CD1c-positive myeloid dendritic cell (primary cell): Measurements from ENCODE around the gene APLP1.
"Not testable (repeated sequence)": the region's sequence is repeated elsewhere in the genome, so short reads cannot be mapped to it uniquely, and the experiment has no call there.

Experiments
- DNase-seq: peaks from one replicate; pipeline ENCODE4 v3.0.0-alpha.2; 2016; ENCODE audit errors: extremely low spot score

APLP1 gene

DNA sequence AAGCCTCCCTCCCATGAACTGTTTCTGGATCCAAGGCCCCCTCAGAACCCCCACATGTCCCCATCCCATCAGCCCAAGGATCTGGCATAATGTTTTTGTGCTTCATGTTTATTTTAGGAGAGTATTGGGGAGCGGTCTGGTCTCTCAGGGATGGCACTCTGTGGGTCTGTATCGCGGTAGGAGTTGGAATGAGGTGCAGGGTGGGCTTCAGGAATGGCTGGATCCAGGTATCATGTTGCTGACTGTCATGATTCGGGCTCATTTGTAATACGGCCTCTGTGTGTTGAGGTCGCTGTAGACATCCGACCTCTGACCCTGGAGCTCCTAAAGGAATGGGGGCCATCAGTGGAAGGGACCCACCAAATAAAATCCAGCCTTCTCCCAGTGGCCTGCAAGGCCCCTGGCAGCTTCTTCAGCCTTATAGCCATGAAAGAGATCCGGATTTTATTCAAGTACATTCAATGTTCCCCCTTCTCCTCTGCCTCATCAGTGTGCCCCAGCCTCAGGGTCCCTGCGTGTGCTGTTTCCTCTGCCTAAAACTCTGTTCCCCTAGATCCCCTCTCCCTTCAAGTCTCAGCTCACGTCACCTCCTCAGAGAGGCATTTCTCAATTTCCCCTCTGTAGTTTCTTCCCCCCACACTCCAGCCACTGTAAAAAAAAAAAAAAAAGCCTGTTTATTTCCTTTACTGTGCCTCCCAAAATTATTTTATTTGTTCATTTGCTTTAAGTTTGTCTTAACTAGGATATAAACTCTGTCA lies 36.1 kb downstream of the APLP1 start:
- DNase-seq, result peak; percentile 81

DNA sequence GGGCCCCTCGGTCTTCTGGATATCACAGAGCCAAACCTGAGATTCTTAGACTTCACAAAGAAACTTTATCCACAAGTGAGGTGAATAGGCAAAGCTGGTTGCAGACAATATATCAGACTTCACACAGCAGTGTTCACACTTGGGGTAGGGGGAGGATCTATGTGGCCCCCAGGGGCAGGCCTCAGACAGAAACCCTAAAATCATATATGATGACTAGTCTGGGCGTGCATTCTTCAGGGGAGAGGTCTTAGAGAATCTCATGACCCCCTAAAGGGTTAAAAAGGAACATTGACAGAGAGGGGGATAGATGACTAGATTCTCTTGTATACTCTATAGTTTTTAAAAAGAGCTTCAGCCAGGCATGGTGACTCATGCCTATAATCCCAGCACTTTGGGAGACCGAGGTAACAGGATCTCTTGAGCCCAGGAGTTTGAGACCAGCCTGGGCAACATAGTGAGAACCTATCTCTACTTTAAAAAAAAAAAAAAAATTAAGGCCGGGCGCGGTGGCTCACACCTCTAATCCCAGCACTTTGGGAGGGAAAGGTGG lies 36.9 kb downstream of the APLP1 start:
- peak; percentile 15 for DNase-seq

DNA sequence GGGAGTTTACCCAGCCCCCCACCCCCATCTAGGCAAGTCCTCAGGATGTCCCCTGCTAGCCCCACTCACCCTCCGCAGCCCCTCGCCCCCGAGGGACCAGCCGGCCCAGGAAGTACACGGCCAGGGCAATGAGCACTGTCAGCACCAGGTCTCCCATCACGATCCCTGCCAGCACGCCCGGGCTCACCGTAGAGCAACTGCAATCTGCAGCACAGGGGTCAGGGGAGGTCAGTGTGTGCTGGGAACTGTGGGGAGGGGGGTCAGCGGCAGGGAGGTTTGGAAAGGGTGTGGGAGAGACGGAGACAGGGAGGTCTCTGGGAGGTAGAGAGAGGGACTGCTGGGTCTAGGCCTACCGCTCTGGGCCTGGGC lies 39.0 kb downstream of the APLP1 start:
- DNase-seq, result no peak

DNA sequence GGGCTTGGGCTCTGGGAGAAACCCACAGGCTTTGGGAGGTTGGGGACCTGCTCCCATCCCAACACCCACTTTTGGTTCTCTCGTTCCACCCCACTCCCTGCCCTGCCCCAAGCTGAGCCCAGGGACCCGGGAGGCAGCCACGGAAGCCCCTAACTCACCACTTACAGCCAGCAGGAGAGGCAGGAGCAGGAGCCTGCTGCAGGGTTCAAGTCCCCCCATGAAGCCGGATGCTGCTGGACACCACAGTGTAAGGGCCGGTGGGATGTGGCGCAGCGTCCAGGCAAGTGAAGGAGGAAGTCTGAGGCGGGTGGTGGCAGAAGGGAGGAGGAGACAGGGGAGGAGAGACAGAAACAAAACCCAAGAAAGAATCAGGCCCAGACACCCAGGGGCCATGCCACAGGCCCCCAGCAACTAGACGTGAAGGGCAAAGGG lies 39.7 kb downstream of the APLP1 start, which contains the start of gene TYROBP:
Gene TYROBP (minus strand): TSS at position 286 of the 432 bp plus-strand sequence. CDS start 67 bp downstream, at position 219.
- peak; percentile 52 for DNase-seq

DNA sequence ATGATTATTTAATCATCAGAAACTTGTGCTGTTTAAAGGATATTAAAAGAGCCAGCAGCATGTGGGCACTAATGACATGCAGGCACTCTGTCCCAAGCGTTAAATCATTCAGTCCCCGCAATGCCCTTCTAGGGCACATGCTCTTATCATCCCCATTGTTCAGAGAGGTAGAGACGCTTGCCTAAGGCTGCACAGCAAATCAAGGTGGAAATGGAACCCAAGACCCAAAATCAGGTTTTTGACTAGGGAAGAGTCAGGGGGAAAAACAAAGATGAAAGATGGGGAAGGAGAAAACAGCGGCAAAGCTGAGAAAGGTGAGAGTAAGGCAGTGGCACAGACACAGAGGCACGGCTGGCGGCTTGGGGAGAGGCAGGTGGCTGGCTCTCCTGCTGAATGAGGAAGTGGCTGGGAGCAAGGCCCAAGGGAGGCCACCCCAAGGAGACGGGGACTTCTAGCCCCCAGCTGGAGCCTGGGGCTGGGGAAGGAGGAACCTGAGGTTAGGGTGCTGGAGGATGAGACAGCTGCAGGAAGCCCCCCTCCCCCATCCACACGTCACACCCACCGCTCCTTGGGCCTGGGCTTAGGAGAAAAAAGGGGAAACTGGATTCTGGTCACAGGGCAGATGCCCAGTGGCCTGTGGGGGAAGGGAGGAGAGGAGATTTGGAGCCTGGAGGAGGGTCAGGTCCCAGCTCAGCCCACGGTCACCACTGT lies 40.8 kb downstream of the APLP1 start:
- peak; percentile 97 for DNase-seq

DNA sequence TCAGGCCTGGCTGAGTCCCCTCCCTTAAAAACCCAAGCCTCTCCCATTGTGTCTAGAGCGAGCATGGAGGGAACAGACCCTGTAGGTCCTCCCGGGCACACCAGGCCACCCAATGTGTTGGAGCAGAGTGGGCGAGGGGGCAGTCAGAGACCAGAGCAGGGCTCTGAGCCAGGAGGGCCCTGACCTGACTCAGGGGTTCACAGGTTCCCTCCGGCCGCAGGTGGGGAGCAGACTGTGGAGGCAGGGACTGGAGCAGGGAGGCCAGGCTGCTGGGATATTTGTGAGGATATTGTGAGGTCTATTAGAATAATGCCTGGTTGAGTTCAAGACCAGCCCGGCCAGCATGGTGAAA lies 41.3 kb downstream of the APLP1 start:
- DNase-seq, result no peak

DNA sequence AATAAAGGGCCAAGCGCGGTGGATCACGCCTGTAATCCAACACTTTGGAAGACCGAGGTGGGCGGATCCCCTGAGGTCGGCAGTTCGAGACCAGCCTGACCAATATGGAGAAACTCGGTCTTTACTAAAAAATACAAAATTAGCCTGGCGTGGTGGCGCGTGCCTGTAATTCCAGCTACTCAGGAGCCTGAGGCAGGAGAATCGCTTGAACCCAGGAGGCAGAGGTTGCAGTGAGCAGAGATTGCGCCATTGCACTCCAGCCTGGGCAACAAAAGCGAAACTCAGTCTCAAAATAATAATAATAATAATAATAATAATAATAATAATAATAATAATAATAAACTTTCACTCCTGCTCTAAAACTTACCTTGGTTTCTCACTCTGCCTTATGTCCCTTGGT lies 42.0 kb downstream of the APLP1 start:
- DNase-seq, result not testable (repeated sequence)

DNA sequence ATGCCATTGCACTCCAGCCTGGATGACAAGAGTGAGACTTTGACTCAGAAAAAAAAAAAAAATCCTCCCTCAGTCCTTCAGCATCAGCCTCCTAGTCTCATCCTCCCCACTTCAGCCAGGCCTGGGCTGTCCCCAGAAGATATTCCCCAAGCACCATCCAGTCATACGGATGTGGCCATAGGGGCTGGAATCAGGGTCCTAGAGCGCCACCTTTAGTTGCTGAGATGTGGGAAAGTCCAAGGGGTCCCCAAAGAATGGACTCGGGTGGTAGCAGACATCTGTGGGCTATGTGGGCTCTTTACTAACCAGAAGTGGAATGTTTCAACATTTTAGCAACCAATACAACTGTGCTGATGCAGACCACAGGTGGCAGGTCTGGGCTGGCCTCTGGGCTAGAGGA lies 42.8 kb downstream of the APLP1 start:
- no peak for DNase-seq

DNA sequence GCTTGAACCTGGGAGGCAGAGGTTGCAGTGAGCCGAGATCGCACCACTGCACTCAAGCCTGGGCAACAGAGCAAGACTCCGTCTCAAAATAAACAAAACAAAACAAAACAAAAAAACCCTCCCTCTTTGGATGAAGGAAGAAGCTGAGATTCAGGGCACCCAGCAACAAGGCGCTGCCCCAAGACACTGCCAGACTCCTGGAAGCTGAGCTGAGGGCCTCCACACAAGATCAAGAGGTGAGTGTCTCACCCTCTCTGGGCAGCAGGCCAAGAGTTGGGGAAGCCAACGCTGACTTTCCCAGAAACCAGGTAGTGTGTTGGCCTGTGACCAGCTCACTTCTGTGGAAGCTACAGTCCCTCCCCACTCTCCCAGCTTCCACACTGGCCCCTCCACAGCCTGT lies 43.4 kb downstream of the APLP1 start:
- peak; percentile 70 for DNase-seq

DNA sequence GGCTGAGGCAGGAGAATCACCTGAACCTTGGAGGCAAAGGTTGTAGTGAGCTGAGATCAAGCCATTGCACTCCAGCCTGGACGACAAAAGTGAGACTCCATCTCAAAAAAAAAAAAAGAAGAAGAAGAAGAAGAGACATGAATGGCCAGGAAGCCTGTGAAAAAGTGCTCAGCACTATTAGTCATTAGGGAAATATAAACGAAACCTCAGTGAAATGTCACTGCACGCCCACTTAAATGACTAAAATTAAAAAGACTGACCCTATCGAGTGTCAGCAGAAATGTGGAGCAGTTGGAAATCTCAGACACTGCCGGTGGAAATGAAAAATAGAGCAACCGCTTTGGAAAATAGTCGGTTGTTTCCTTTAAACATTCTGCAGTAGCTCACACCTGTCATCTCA lies 45.2 kb downstream of the APLP1 start:
- peak; percentile 94 for DNase-seq

DNA sequence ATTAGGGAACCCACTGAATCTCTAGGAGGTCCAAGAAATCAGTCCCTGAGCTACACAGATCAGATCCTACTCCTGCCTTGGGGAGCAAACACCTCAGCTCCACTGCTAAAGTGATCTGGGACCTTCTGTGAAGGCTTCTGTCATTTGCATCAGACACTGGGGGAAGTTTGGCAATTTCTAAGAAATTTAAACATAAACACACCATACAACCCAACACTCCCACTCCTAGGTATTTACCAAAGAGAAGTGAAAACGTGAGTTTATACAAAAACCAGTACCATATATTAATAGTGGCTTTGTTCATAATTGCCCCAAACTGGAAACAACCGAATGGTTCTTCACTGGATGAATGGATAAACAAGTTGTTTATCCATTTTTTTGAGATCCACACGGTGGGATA lies 47.1 kb downstream of the APLP1 start:
- peak; percentile 89 for DNase-seq

DNA sequence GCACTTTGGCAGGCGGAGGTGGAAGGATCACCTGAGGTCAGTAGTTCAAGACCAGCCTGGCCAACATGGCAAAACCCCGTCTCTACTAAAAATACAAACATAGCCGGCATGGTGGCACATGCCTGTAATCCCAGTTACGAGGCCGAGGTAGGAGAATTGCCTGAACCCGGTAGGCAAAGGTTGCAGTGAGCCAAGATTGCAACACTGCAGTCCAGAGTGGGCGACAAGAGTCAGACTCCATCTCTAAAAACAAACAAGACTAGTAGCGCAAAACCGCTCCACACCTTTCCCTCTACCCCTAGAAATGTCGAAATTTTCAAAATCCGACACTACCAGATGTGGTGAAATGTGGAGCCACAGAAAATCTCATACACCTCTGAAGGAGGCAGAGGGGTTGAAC lies 50.9 kb downstream of the APLP1 start:
- no peak for DNase-seq

DNA sequence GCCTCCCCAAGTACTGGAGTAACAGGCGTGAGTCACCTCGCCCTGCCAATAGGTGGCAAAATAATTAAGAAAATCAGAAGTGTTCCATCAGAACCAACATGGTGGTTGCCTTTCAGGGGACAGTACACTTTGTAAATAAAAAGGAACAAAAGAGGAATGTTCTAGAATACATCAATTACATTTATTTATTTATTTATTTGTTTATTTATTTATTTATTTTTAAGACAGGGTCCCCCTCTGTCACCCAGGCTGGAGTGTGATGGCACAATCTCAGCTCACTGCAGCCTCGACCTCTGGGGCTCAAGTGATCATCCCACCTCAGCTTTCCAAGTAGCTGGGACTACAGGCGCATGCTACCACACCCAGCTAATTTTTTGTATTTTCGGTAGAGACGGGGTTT lies 52.6 kb downstream of the APLP1 start:
- no peak for DNase-seq

DNA sequence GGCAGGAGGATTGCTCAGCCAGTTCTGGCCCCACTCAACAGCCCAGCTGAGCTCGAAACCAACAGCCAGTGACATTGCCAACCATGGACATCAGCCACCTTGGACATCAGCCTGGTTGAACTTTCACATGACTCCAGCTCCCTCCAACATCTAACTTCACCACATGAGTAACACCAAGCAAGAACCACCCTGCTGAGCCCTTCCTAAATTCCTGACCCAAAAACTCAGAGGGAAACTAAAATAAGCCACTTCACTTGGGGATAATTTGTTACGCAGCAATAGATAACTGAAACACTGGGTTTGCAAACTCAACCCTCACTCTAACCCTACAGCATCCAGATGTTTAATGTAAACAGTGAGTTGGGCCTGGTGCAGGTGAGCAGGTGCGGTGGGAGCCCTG lies 57.1 kb downstream of the APLP1 start:
- DNase-seq, result no peak

DNA sequence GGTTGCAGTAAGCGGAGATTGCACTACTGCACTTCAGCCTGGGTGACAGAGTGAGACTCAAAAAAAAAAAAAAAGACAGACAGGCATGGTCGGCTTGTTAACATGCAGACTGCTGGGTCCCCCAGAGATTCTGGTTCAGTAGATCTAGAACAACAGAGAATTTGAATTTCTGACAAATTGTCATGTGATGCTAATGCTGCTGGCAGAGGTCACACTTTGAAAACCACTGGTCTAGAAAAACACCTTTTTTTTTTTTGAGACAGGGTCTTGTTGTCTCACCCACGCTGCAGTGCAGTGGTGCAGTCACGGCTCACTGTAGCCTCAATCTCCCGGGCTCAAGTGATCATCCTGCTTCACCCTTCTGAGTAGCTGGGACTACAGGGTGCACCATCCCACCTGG lies 60.1 kb downstream of the APLP1 start:
- DNase-seq, result peak; percentile 13
